Sciatic nerve (tissue), 2 donors: ENCODE data around the gene ATP5MK. TPM values are rescaled to one million over a fixed set of nuclear protein-coding genes. Genes with fewer than 3 reads are reported as not detected.
A peak's percentile ranks its signal among the peaks of the same experiment; 100 is the strongest.
"Not testable (repeated sequence)": the region's sequence is repeated elsewhere in the genome, so short reads cannot be mapped to it uniquely, and the experiment has no call there.

Experiments used
- ATAC-seq: fragments of 200-7000 bp; cut with Tn5 transposase; one replicate; pipeline ENCODE4 v1.9.1; 2020; ENCODE audit warnings: mild to moderate bottlenecking, moderate library complexity
- DNase-seq: peaks from one replicate; pipeline ENCODE4 v3.0.0-alpha.2; 2020; ENCODE audit warnings: low spot score
- intact Hi-C: fragments of 100-400 bp; cut with DNase I; formaldehyde crosslinking; loops from one replicate; pipeline ENCODE4 v1.14.2; 2022
- total RNA-seq: library from RNA; stranded (reverse); fragmentation: NEBNext Ultra II Directional; extraction: Animal tissue kit (Norgen Biotek cat#: 25700); gene quantifications from one replicate; pipeline ENCODE4 v1.2.1, GENCODE V29; 2021
- donor health status: DM: no; HTN: no; CAD: no.
- donor health status: DM: no; HTN: no; CAD: no.

Gene ATP5MK
- total RNA-seq: 195 TPM

GRCh38 chr10:103396067-103396788, at the start of gene ATP5MK, which contains the start of gene PDCD11:
Gene ATP5MK, minus strand, starts transcription at chr10:103396475. Its CDS starts 4,018 bp downstream, at chr10:103392457.
Gene PDCD11, plus strand, starts transcription at chr10:103396626. Its CDS starts 1,801 bp downstream, at chr10:103398427.
- DNase-seq: peak; percentile 97
- intact Hi-C loops: no loop called here

GRCh38 chr10:103445366-103445765, 49.1 kb upstream of the ATP5MK start:
- no peak for ATAC-seq
- intact Hi-C loops: no loop called here
- no peak for DNase-seq

More at GRCh38 chr10:103396067-103396788, at the start of gene ATP5MK, which contains the start of gene PDCD11:
- ATAC-seq: peak; percentile 100

- DNase-seq: no peak
- no peak for ATAC-seq
- intact Hi-C loops: no loop called here
Observed at GRCh38 chr10:103444478-103444877, 48.2 kb upstream of the ATP5MK start.

GRCh38 chr10:103443475-103444185, 47.4 kb upstream of the ATP5MK start:
- DNase-seq (no peak), ATAC-seq (no peak)
- intact Hi-C loops: no loop called here

- intact Hi-C loops: no loop called here
- DNase-seq: no peak
- ATAC-seq: peak; percentile 27
Observed at GRCh38 chr10:103442031-103442461, 45.8 kb upstream of the ATP5MK start.

GRCh38 chr10:103441611-103442010, 45.3 kb upstream of the ATP5MK start:
- DNase-seq (no peak), ATAC-seq (no peak)
- intact Hi-C loops: no loop called here

GRCh38 chr10:103441206-103441605, 44.9 kb upstream of the ATP5MK start:
- intact Hi-C loops: no loop called here
- no peak for ATAC-seq
- no peak for DNase-seq

- DNase-seq: no peak
- ATAC-seq: no peak
- intact Hi-C loops: no loop called here
Observed at GRCh38 chr10:103440416-103440815, 44.1 kb upstream of the ATP5MK start.

GRCh38 chr10:103439776-103440175, 43.5 kb upstream of the ATP5MK start:
- DNase-seq (no peak), ATAC-seq (peak; percentile 11)
- intact Hi-C loops: no loop called here

- DNase-seq (no peak), ATAC-seq (peak; percentile 67)
- intact Hi-C loops: no loop called here
Observed at GRCh38 chr10:103433858-103434257, 37.6 kb upstream of the ATP5MK start.

GRCh38 chr10:103431902-103432301, 35.6 kb upstream of the ATP5MK start:
- DNase-seq (no peak), ATAC-seq (no peak)
- intact Hi-C loops: no loop called here

- intact Hi-C loops: no loop called here
- ATAC-seq (no peak), DNase-seq (no peak)
Observed at GRCh38 chr10:103429647-103430046, 33.4 kb upstream of the ATP5MK start.

GRCh38 chr10:103428989-103429643, 32.8 kb upstream of the ATP5MK start:
- no peak for ATAC-seq
- no peak for DNase-seq
- intact Hi-C loops: no loop called here

- intact Hi-C loops: no loop called here
- ATAC-seq (no peak), DNase-seq (no peak)
Observed at GRCh38 chr10:103427866-103428265, 31.6 kb upstream of the ATP5MK start.

GRCh38 chr10:103423748-103424147, 27.5 kb upstream of the ATP5MK start:
- ATAC-seq (no peak), DNase-seq (no peak)
- intact Hi-C loops: no loop called here

GRCh38 chr10:103419101-103419500, 22.8 kb upstream of the ATP5MK start:
- intact Hi-C loops: no loop called here
- ATAC-seq: no peak

GRCh38 chr10:103417601-103418000, 21.3 kb upstream of the ATP5MK start:
- intact Hi-C loops: loop anchor here (2.0 kb wide), 1 partner anchor 67 kb away; no protein-coding TSS in a partner anchor
- no peak for ATAC-seq
- no peak for DNase-seq

More at GRCh38 chr10:103419101-103419500, 22.8 kb upstream of the ATP5MK start:
- no peak for DNase-seq

- not testable (repeated sequence) for ATAC-seq, DNase-seq
- intact Hi-C loops: loop anchor here (2.0 kb wide), 1 partner anchor 68 kb away; no protein-coding TSS in a partner anchor
Observed at GRCh38 chr10:103417148-103417469, 20.8 kb upstream of the ATP5MK start.

- DNase-seq: peak; percentile 83
- intact Hi-C loops: loop anchor here (2.0 kb wide), 1 partner anchor 68 kb away; no protein-coding TSS in a partner anchor
- peak; percentile 73 for ATAC-seq
Observed at GRCh38 chr10:103416436-103417147, 20.3 kb upstream of the ATP5MK start.
